GM18858 (cell line): ENCODE data around the gene ZNF410.
"Not testable (repeated sequence)": the region's sequence is repeated elsewhere in the genome, so short reads cannot be mapped to it uniquely, and the experiment has no call there.

Source experiments
- ATAC-seq: cut with Tn5 transposase; IDR thresholded peaks from one replicate; pipeline ENCODE4 v1.9.1; 2021; ENCODE audit not compliant: unreplicated experiment

ZNF410 gene

GRCh38 chr14:73886449-73887317 lies at the start of gene ZNF410:
Gene ZNF410, plus strand, starts transcription at chr14:73886859. Its CDS starts 5,317 bp downstream, at chr14:73892176.
- ATAC-seq, result peak; percentile 82

GRCh38 chr14:73838293-73839034 lies 48.2 kb upstream of the ZNF410 start:
- ATAC-seq, result not testable (repeated sequence)

- ATAC-seq, result no peak
Measured at GRCh38 chr14:73842201-73842600, 44.5 kb upstream of the ZNF410 start.

GRCh38 chr14:73842851-73843250 lies 43.8 kb upstream of the ZNF410 start:
- ATAC-seq, result no peak

GRCh38 chr14:73843296-73843695 lies 43.4 kb upstream of the ZNF410 start:
- no peak for ATAC-seq

GRCh38 chr14:73846947-73847346 lies 39.7 kb upstream of the ZNF410 start:
- ATAC-seq, result no peak

- no peak for ATAC-seq
Measured at GRCh38 chr14:73851000-73851399, 35.7 kb upstream of the ZNF410 start.

- peak; percentile 65 for ATAC-seq
Measured at GRCh38 chr14:73851567-73852382, 34.9 kb upstream of the ZNF410 start, which contains the start of gene PTGR2. Gene PTGR2, plus strand, starts transcription at chr14:73851831. Its CDS starts 7,032 bp downstream, at chr14:73858863.

GRCh38 chr14:73859145-73859544 lies 27.5 kb upstream of the ZNF410 start:
- no peak for ATAC-seq

- no peak for ATAC-seq
Measured at GRCh38 chr14:73861073-73861472, 25.6 kb upstream of the ZNF410 start.

- ATAC-seq, result no peak
Measured at GRCh38 chr14:73862480-73862879, 24.2 kb upstream of the ZNF410 start.

GRCh38 chr14:73863209-73863608 lies 23.4 kb upstream of the ZNF410 start:
- ATAC-seq, result no peak

- ATAC-seq, result no peak
Measured at GRCh38 chr14:73865534-73866113, 21.0 kb upstream of the ZNF410 start.

GRCh38 chr14:73869754-73870153 lies 16.9 kb upstream of the ZNF410 start:
- ATAC-seq, result not testable (repeated sequence)

- ATAC-seq, result no peak
Measured at GRCh38 chr14:73870525-73871235, 16.0 kb upstream of the ZNF410 start.

GRCh38 chr14:73873660-73874059 lies 13.0 kb upstream of the ZNF410 start:
- ATAC-seq, result no peak

GRCh38 chr14:73877790-73878189 lies 8.9 kb upstream of the ZNF410 start:
- no peak for ATAC-seq

- no peak for ATAC-seq
Measured at GRCh38 chr14:73878436-73878835, 8.2 kb upstream of the ZNF410 start.

GRCh38 chr14:73879027-73879426 lies 7.6 kb upstream of the ZNF410 start:
- no peak for ATAC-seq
